ENCODE data around the gene DIDO1. TPM values are rescaled to one million over a fixed set of nuclear protein-coding genes. Genes with fewer than 3 reads are reported as not detected.

The DIDO1 gene
- total RNA-seq, 4 donors from 2014 or later: 67.7 to 92.9 (median 72.2) TPM

DNA sequence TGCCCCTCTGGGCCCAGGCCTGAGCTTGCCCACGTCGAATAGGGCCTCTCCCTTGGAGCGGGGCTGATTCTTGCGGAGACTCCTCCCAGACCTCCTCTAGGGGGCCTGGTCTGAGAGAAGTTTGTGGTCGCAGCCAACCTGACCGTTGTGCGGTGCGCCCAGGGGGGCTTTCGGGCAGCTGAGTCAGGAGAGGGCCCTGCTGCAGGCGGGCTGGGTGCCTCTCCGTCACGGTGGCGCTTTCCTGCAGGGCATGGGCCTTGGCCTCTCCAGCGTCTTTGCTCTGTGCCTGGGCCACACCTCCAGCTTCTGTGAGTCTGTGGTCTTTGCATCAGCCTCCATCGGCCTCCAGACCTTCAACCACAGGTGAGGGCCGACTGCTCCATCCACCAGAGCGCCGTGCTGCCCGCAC is 39.1 kb upstream of the DIDO1 start:
- Histone ChIP-seq H3K4me3 (replicated peaks in 1 of 3) (no peak overlapping the region), H3K9me3 (no peaks in the 10 kb centered on the region), H3K4me1 (no peaks in the 10 kb centered on the region), H3K27ac (no peak overlapping the region), H3K36me3 (no peaks in the 10 kb centered on the region), H3K27me3 (no peaks in the 10 kb centered on the region)
- TF ChIP-seq, protein P1, sequence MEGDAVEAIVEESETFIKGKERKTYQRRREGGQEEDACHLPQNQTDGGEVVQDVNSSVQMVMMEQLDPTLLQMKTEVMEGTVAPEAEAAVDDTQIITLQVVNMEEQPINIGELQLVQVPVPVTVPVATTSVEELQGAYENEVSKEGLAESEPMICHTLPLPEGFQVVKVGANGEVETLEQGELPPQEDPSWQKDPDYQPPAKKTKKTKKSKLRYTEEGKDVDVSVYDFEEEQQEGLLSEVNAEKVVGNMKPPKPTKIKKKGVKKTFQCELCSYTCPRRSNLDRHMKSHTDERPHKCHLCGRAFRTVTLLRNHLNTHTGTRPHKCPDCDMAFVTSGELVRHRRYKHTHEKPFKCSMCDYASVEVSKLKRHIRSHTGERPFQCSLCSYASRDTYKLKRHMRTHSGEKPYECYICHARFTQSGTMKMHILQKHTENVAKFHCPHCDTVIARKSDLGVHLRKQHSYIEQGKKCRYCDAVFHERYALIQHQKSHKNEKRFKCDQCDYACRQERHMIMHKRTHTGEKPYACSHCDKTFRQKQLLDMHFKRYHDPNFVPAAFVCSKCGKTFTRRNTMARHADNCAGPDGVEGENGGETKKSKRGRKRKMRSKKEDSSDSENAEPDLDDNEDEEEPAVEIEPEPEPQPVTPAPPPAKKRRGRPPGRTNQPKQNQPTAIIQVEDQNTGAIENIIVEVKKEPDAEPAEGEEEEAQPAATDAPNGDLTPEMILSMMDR (IDR thresholded peaks at IDR 0.05): no peak
- TF ChIP-seq POLR2A (IDR thresholded peaks at IDR 0.05): no peak
- intact Hi-C loops (cut with DNase I): no loop called here
- WGBS, 2 donors: 75 to 86% methylated on average over 9 to 15 of the region's 19 CpGs
- no peak for DNase-seq

DNA sequence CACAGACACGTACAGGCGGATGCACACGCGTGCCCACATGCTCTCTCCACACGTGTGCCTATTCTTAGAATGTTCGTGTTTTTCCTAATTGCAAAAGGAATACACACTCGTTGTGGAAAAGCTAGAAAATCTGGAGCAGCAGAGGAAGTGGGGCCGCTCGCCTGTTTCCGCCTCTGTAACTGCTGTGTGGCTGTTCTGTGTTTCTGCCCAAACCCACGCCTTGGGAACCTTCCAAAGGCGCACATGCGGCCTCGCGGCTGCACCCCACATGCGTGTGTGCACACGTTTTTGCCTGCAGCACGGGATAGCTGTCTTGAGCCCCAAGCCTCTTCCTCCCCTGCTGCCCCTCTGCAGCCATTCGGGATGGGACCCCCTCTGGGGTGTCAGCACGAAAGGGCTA is 38.4 kb upstream of the DIDO1 start:
- intact Hi-C loops (cut with DNase I): no loop called here
- no peak for DNase-seq
- TF ChIP-seq, protein P1 (IDR thresholded peaks at IDR 0.05): no peak
- TF ChIP-seq POLR2A (IDR thresholded peaks at IDR 0.05): no peak
- Histone ChIP-seq H3K9me3 (no peaks in the 10 kb centered on the region), H3K27ac (no peak overlapping the region), H3K4me1 (no peaks in the 10 kb centered on the region), H3K36me3 (no peaks in the 10 kb centered on the region), H3K27me3 (no peaks in the 10 kb centered on the region), H3K4me3 (replicated peaks in 1 of 3) (no peak overlapping the region)
- WGBS, 2 donors: 71 to 83% methylated on average over 20 of the region's 20 CpGs

DNA sequence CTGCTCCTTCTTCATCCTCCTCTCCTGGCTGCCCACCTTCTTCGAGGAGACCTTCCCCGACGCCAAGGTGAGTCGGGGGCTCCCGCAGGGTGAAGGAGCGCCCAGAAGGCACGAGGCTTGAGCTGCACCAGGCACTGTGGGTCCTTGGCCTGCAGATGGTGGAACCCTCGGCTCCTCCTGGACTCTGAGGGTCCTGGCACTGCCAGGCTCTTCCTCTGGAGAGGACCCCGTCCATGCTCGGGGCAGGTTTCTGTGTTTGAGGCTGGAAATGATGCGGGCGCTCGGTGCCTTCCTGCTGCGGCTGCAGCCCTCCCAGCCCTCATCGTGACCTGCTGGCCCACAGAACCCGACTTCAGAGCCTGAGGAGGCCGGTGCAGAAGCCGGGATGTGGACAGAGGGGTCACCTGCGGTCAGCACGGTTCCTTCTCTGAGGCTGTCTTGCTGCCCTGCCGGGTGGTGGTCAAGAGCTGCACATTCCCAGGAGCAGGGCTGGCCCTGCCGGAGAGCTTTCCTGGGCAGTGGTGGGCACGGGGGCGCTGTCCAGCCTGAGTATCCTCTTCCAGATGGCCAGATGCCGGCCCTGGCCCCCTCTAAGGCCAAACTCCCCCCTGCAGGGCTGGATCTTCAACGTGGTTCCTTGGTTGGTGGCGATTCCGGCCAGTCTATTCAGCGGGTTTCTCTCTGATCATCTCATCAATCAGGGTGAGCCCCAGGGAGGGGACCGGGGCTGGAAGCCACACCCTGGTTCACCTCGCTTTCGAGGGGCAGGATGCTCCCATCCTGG is 37.5 kb upstream of the DIDO1 start:
- H3K36me3 ChIP-seq: no peaks in the 10 kb centered on the region
- no peaks in the 10 kb centered on the region for H3K9me3 ChIP-seq
- DNase-seq: no peak
- TF ChIP-seq, protein P1 (IDR thresholded peaks at IDR 0.05): no peak
- TF ChIP-seq POLR2A (IDR thresholded peaks at IDR 0.05): no peak
- no peak overlapping the region for H3K4me3 ChIP-seq (replicated peaks in 1 of 3)
- no peaks in the 10 kb centered on the region for H3K4me1 ChIP-seq
- intact Hi-C loops (cut with DNase I): no loop called here
- no peaks in the 10 kb centered on the region for H3K27me3 ChIP-seq
- H3K27ac ChIP-seq: no peak overlapping the region
- WGBS, 2 donors: 89 to 92% methylated on average over 25 to 26 of the region's 32 CpGs

DNA sequence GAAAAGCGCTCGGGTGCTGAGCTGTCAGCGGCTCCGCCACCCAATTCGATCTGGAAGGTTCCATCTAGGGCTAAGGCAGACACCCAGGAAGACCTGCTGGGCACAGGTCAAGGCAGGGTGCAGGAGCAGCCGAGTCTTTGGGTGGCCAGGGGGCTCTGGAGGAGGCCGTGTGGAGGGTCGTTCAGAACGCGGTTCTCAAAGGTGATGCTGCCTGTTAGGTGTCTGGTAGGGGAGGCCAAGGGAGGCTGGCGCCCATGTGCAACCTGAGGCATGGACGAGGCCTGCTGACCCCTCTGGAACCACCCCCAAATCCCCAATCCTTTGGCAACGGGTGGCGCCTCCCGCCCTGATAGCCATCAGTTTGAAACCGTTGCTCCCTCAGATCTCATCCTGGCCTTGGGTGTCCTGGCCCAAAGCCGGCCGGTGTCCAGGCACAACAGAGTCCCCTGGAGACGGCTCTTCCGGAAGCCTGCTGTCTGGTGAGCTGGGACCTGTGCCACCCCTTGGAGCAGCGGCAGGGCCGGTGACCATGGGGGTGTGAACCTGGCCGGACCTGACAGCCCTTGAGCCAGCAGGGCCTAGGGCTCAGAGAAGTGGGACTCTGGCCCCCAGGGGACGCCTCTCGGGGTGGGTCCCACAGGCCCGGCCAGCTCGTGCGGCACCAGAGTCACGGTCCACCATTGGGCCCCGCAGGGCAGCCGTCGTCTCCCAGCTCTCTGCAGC is 36.7 kb upstream of the DIDO1 start:
- Histone ChIP-seq H3K4me3 (replicated peaks in 1 of 3) (no peak overlapping the region), H3K36me3 (no peaks in the 10 kb centered on the region), H3K4me1 (no peaks in the 10 kb centered on the region), H3K9me3 (no peaks in the 10 kb centered on the region), H3K27me3 (no peaks in the 10 kb centered on the region), H3K27ac (no peak overlapping the region)
- no peak for TF ChIP-seq POLR2A (IDR thresholded peaks at IDR 0.05)
- TF ChIP-seq, protein P1 (IDR thresholded peaks at IDR 0.05): no peak
- WGBS, 2 donors: 91% methylated on average over 18 to 32 of the region's 32 CpGs
- no peak for DNase-seq
- intact Hi-C loops (cut with DNase I): no loop called here
